Caco-2 (cell line): ENCODE data around the gene MAP1B. TPM values are rescaled to one million over a fixed set of nuclear protein-coding genes. Genes with fewer than 3 reads are reported as not detected.

Experiments used
- BruUV-seq: library from RNA; stranded (reverse); fragments of 400-500 nt; replicated peaks from 2 replicates; lab custom pipeline; 2021; lab: Mats Ljungman, UMichigan
- CTCF ChIA-PET: fragments of 300-600 bp; sonication (Branson Sonifier 250); formaldehyde crosslinking; loops from one replicate; lab custom pipeline; 2022; ENCODE audit warnings: antibody characterized with exemption; lab: Charles Lee
- POLR2A ChIA-PET: fragments of 300-600 bp; sonication (Branson Sonifier 250); formaldehyde crosslinking; loops from one replicate; lab custom pipeline; 2022; ENCODE audit warnings: antibody characterized with exemption; lab: Charles Lee
- DNase-seq, 2 experiments: peaks; one replicate each; pipeline versions ENCODE4 v3.0.0 to v3.0.0-alpha.2; 2020 to 2022
- H3K27me3 ChIP-seq: replicated peaks from 2 replicates; pipeline ENCODE4 v1.6.0; 2011; ENCODE audit warnings: low read length; ENCODE audit not compliant: control insufficient read depth, insufficient read depth
- H3K36me3 ChIP-seq: 2 replicates; pipeline ENCODE4 v1.5.1; 2011; ENCODE audit warnings: low read length; ENCODE audit not compliant: control insufficient read depth, insufficient read depth
- H3K4me1 ChIP-seq: fragments of 250-450 bp; sonication (Bioruptor Pico); 2 replicates; pipeline ENCODE4 v1.5.1; 2020; ENCODE audit warnings: mild to moderate bottlenecking
- H3K4me3 ChIP-seq: 2 replicates; pipeline ENCODE4 v1.5.1; 2011; ENCODE audit warnings: low read depth, mild to moderate bottlenecking, control low read depth, low read length
- H3K9me3 ChIP-seq: fragments of 250-450 bp; sonication (Bioruptor Pico); 2 replicates; pipeline ENCODE4 v1.5.1; 2020; ENCODE audit warnings: mild to moderate bottlenecking, moderate library complexity
- H3K27ac Mint-ChIP-seq: one replicate; pipeline ENCODE4 v1.8.0; 2022; ENCODE audit warnings: mixed read lengths; ENCODE audit not compliant: unreplicated experiment
- H3K27me3 Mint-ChIP-seq: one replicate; pipeline ENCODE4 v1.8.0; 2022; ENCODE audit warnings: mixed read lengths; ENCODE audit not compliant: insufficient read depth, unreplicated experiment
- H3K36me3 Mint-ChIP-seq: one replicate; pipeline ENCODE4 v1.8.0; 2022; ENCODE audit warnings: mild to moderate bottlenecking, mixed read lengths; ENCODE audit not compliant: insufficient read depth, unreplicated experiment
- H3K4me1 Mint-ChIP-seq: one replicate; pipeline ENCODE4 v1.8.0; 2022; ENCODE audit warnings: low read depth, mixed read lengths; ENCODE audit not compliant: unreplicated experiment
- H3K4me3 Mint-ChIP-seq: one replicate; pipeline ENCODE4 v1.8.0; 2022; ENCODE audit warnings: mild to moderate bottlenecking, moderate library complexity, mixed read lengths; ENCODE audit not compliant: unreplicated experiment
- H3K9me3 Mint-ChIP-seq: one replicate; pipeline ENCODE4 v1.8.0; 2022; ENCODE audit warnings: mixed read lengths; ENCODE audit not compliant: unreplicated experiment
- intact Hi-C: fragments of 100-400 bp; cut with micrococcal nuclease; formaldehyde crosslinking; loops from one replicate; pipeline ENCODE4 v1.10.0; 2022; ENCODE audit not compliant: unreplicated experiment
- total RNA-seq: library from RNA; stranded (reverse); gene quantifications from 2 replicates; pipeline ENCODE4 v1.2.3, GENCODE V29; 2022
- TF ChIP-seq, protein P1 (sequence below), 2 experiments: fragments of 200-600 bp in 1 of 2; IDR thresholded peaks; 1 replicate in 1 of 2; 2 replicates in 1 of 2; pipeline versions ENCODE4 v1.5.1 to v1.8.0; 2011 to 2022; ENCODE audit warnings: antibody characterized with exemption in 1 of 2, control low read depth in 1 of 2, inconsistent platforms in 1 of 2, low read depth in 1 of 2, low read length in 1 of 2, mild to moderate bottlenecking in 1 of 2, moderate library complexity in 1 of 2; ENCODE audit not compliant: insufficient read depth in 1 of 2, severe bottlenecking in 1 of 2, unreplicated experiment in 1 of 2

The MAP1B gene
- total RNA-seq, 1 experiment from 2014 or later = 0.66 TPM

- Mint-ChIP-seq H3K9me3 (no peaks in the 10 kb centered on the region), H3K27ac (no peak overlapping the region), H3K27me3 (no peaks in the 10 kb centered on the region), H3K36me3 (peaks cover 57% of the 10 kb centered on the region), H3K4me3 (no peak overlapping the region), H3K4me1 (no peaks in the 10 kb centered on the region)
- Histone ChIP-seq H3K4me1 (no peaks in the 10 kb centered on the region; the same call in 1 of the 2 replicates), H3K9me3 (no peaks in the 10 kb centered on the region), H3K27me3 (no peaks in the 10 kb centered on the region), H3K36me3 (no peaks in the 10 kb centered on the region), H3K4me3 (no peak overlapping the region)
- DNase-seq = no peak
- BruUV-seq = no TSS peak
- CTCF ChIA-PET = no interaction called here
- POLR2A ChIA-PET = no interaction called here
- intact Hi-C loops = no loop called here
- TF ChIP-seq, protein P1, sequence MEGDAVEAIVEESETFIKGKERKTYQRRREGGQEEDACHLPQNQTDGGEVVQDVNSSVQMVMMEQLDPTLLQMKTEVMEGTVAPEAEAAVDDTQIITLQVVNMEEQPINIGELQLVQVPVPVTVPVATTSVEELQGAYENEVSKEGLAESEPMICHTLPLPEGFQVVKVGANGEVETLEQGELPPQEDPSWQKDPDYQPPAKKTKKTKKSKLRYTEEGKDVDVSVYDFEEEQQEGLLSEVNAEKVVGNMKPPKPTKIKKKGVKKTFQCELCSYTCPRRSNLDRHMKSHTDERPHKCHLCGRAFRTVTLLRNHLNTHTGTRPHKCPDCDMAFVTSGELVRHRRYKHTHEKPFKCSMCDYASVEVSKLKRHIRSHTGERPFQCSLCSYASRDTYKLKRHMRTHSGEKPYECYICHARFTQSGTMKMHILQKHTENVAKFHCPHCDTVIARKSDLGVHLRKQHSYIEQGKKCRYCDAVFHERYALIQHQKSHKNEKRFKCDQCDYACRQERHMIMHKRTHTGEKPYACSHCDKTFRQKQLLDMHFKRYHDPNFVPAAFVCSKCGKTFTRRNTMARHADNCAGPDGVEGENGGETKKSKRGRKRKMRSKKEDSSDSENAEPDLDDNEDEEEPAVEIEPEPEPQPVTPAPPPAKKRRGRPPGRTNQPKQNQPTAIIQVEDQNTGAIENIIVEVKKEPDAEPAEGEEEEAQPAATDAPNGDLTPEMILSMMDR (IDR thresholded peaks at IDR 0.05; ENCODE audit: insufficient read depth in 1 of 2, low read depth in 1 of 2, low read length in 1 of 2, severe bottlenecking in 1 of 2, unreplicated experiment in 1 of 2) = no peak
These were observed 119.7 kb downstream of the MAP1B start for GRCh38 chr5:72226950-72227349.

GRCh38 chr5:72228960-72229359 is 121.7 kb downstream of the MAP1B start:
- POLR2A ChIA-PET = no interaction called here
- no peak for DNase-seq
- no peaks in the 10 kb centered on the region for H3K4me1 Mint-ChIP-seq
- H3K4me1 ChIP-seq = no peaks in the 10 kb centered on the region; the same call in 1 of the 2 replicates
- no TSS peak for BruUV-seq
- H3K4me3 Mint-ChIP-seq = no peak overlapping the region
- intact Hi-C loops = no loop called here
- no peak overlapping the region for H3K4me3 ChIP-seq
- no peaks in the 10 kb centered on the region for H3K9me3 Mint-ChIP-seq
- TF ChIP-seq, protein P1 (IDR thresholded peaks at IDR 0.05; ENCODE audit: insufficient read depth in 1 of 2, low read depth in 1 of 2, low read length in 1 of 2, severe bottlenecking in 1 of 2, unreplicated experiment in 1 of 2) = no peak
- H3K27me3 Mint-ChIP-seq = no peaks in the 10 kb centered on the region
- no peaks in the 10 kb centered on the region; the same call in 1 of the 2 replicates for H3K36me3 ChIP-seq
- no peaks in the 10 kb centered on the region for H3K27me3 ChIP-seq
- H3K27ac Mint-ChIP-seq = no peak overlapping the region
- peaks cover 41% of the 10 kb centered on the region for H3K36me3 Mint-ChIP-seq
- no peaks in the 10 kb centered on the region for H3K9me3 ChIP-seq
- CTCF ChIA-PET = interaction anchor here (1.2 kb wide), 1 partner anchor 16 kb away, joined by 3 read pairs; no protein-coding TSS in a partner anchor

DNA sequence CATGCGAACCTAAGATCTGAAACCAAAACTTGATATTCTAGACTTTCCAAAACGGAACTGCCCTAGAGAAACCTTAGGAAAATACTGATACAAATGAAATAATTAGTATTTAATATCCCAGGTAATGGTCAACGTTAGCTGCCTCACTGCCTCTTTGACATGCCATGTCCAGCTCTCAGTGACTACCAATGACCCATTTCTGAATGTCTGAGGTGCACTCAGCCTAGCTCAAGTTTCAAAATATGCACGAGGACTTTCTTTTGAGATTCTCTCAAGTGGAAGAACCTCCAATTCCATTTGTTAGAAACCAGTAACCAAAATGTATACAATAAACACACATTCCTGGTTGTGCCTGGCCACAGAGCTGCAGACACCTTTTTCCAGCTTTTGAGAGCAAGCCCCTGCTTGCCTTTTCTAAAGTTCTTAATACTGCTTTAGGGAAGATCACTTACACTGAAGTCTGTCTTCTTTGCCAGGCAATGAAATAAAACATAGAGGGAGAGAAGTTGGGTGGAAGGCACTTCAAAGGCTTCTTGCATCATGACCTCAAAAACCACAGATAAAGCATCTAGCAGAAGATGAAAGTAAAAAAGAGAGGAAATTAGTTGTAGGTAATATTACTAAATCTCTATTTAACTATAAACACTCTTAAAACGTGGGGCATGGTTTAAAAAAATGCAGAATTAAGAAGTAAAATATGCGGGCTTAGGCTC is 124.9 kb downstream of the MAP1B start:
- H3K4me3 ChIP-seq = no peak overlapping the region
- H3K9me3 Mint-ChIP-seq = no peaks in the 10 kb centered on the region
- no peak overlapping the region for H3K27ac Mint-ChIP-seq
- H3K9me3 ChIP-seq = no peaks in the 10 kb centered on the region
- H3K36me3 ChIP-seq = no peaks in the 10 kb centered on the region; the same call in 1 of the 2 replicates
- no peaks in the 10 kb centered on the region for H3K27me3 Mint-ChIP-seq
- TF ChIP-seq, protein P1 (IDR thresholded peaks at IDR 0.05; ENCODE audit: insufficient read depth in 1 of 2, low read depth in 1 of 2, low read length in 1 of 2, severe bottlenecking in 1 of 2, unreplicated experiment in 1 of 2) = no peak
- H3K4me1 Mint-ChIP-seq = no peaks in the 10 kb centered on the region
- H3K4me3 Mint-ChIP-seq = no peak overlapping the region
- no peaks in the 10 kb centered on the region; the same call in 1 of the 2 replicates for H3K4me1 ChIP-seq
- intact Hi-C loops = no loop called here
- CTCF ChIA-PET = no interaction called here
- peaks cover 27% of the 10 kb centered on the region for H3K36me3 Mint-ChIP-seq
- BruUV-seq = no TSS peak
- POLR2A ChIA-PET = no interaction called here
- H3K27me3 ChIP-seq = no peaks in the 10 kb centered on the region
- no peak for DNase-seq
